HL-60/S4 treated with phorbol 12-myristate 13-acetate at 8.2 ng/mL for 4 days and 3 days (cell line): ENCODE measurements around the gene ZCCHC14.
"Not testable (repeated sequence)": the region's sequence is repeated elsewhere in the genome, so short reads cannot be mapped to it uniquely, and the experiment has no call there.

Source experiments
- in situ Hi-C: fragments of 300-500 bp; cut with MboI; formaldehyde crosslinking; loops from 2 replicates; pipeline ENCODE4 v1.15.0; 2022; ENCODE audit warnings: low sequenced_read_pairs

ZCCHC14 gene

GRCh38 chr16:87497767-87498290 lies 5.0 kb upstream of the ZCCHC14 start:
- in situ Hi-C loops: not testable (repeated sequence)

- in situ Hi-C loops: not testable (repeated sequence)
Measured at GRCh38 chr16:87497023-87497766, 4.4 kb upstream of the ZCCHC14 start.

GRCh38 chr16:87496447-87496801 lies 3.6 kb upstream of the ZCCHC14 start:
- in situ Hi-C loops: no loop called here

- in situ Hi-C loops: no loop called here
Measured at GRCh38 chr16:87495578-87496446, 3.0 kb upstream of the ZCCHC14 start.

- in situ Hi-C loops: no loop called here
Measured at GRCh38 chr16:87493608-87494280, 920 bp upstream of the ZCCHC14 start.

- in situ Hi-C loops: no loop called here
Measured at GRCh38 chr16:87492291-87492630, 563 bp downstream of the ZCCHC14 start.

- in situ Hi-C loops: no loop called here
Measured at GRCh38 chr16:87491522-87492290, 1.1 kb downstream of the ZCCHC14 start.

GRCh38 chr16:87490799-87491521 lies 1.9 kb downstream of the ZCCHC14 start:
- in situ Hi-C loops: not testable (repeated sequence)

GRCh38 chr16:87490096-87490798 lies 2.6 kb downstream of the ZCCHC14 start:
- in situ Hi-C loops: no loop called here

GRCh38 chr16:87489434-87490045 lies 3.3 kb downstream of the ZCCHC14 start:
- in situ Hi-C loops: no loop called here

- in situ Hi-C loops: not testable (repeated sequence)
Measured at GRCh38 chr16:87488960-87489359, 3.9 kb downstream of the ZCCHC14 start.

- in situ Hi-C loops: no loop called here
Measured at GRCh38 chr16:87487361-87487924, 5.4 kb downstream of the ZCCHC14 start.

- in situ Hi-C loops: no loop called here
Measured at GRCh38 chr16:87486713-87487247, 6.0 kb downstream of the ZCCHC14 start.

- in situ Hi-C loops: no loop called here
Measured at GRCh38 chr16:87486282-87486681, 6.5 kb downstream of the ZCCHC14 start.

GRCh38 chr16:87485792-87486191 lies 7.0 kb downstream of the ZCCHC14 start:
- in situ Hi-C loops: not testable (repeated sequence)

GRCh38 chr16:87484487-87485331 lies 8.1 kb downstream of the ZCCHC14 start:
- in situ Hi-C loops: no loop called here

- in situ Hi-C loops: no loop called here
Measured at GRCh38 chr16:87483481-87483880, 9.3 kb downstream of the ZCCHC14 start.
